ENCODE data around the gene C1QTNF2. TPM values are rescaled to one million over a fixed set of nuclear protein-coding genes. Genes with fewer than 3 reads are reported as not detected.
A peak's percentile ranks its signal among the peaks of the same experiment; 100 is the strongest.

The C1QTNF2 gene
- total and polyA plus RNA-seq, 4 donors = 0.17 to 0.37 (median 0.23) TPM

DNA sequence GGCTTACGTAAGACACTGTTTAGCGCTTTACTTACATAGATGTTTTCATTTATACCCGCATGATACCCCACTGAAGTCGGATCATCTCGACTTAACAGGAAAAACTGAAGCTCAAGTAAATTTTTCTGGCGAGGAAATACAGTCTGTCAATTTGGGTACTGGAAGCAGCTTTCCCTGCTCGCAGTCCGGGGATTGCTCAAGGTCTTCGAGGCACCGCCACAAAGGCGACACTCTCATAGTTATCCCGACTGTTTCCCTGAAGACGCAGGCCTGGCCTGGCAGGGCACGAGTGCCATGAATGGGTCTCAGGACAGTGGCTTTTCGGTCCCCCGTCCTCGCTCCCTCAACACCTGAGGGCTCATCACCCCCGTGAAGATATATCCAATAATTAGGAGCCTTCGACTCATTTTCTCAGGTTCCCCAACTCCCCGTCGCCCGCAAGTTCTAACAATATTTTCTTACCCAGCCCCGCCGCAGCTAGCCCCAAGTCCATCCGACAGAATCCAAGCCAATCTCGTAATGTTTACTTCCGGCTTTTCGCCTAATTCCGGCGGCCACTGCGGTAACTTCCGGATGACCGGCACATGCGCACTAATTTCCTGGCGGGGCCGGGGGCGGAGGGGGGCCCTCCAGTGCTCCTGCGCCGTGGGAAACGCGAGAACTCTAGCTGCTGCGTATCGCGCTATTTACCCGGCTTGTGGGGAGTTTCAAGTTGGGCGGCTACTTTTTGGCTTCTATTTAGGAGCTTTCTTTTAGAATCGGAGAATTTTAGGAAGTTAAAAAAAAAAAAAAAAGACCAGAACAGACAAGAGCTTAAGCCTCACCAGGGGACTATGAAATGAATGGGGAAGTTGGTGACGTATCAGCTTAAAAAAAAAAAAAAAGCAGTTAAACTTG is 48.4 kb upstream of the C1QTNF2 start, which contains the start of gene SLU7 (continued):
- TF ChIP-seq, protein P1, sequence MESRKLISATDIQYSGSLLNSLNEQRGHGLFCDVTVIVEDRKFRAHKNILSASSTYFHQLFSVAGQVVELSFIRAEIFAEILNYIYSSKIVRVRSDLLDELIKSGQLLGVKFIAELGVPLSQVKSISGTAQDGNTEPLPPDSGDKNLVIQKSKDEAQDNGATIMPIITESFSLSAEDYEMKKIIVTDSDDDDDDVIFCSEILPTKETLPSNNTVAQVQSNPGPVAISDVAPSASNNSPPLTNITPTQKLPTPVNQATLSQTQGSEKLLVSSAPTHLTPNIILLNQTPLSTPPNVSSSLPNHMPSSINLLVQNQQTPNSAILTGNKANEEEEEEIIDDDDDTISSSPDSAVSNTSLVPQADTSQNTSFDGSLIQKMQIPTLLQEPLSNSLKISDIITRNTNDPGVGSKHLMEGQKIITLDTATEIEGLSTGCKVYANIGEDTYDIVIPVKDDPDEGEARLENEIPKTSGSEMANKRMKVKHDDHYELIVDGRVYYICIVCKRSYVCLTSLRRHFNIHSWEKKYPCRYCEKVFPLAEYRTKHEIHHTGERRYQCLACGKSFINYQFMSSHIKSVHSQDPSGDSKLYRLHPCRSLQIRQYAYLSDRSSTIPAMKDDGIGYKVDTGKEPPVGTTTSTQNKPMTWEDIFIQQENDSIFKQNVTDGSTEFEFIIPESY (IDR thresholded peaks at IDR 0.05) = peak; percentile 98
- TF ChIP-seq, protein P2, sequence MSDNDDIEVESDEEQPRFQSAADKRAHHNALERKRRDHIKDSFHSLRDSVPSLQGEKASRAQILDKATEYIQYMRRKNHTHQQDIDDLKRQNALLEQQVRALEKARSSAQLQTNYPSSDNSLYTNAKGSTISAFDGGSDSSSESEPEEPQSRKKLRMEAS (IDR thresholded peaks at IDR 0.05) = peak; percentile 73
- peak; percentile 84 for TF ChIP-seq TAF1 (conservative IDR thresholded peaks at IDR 0.05)
- no peak for TF ChIP-seq FOXA1 (IDR thresholded peaks at IDR 0.05)
- TF ChIP-seq YY1 (IDR thresholded peaks at IDR 0.05) = no peak
- TF ChIP-seq, protein P3, sequence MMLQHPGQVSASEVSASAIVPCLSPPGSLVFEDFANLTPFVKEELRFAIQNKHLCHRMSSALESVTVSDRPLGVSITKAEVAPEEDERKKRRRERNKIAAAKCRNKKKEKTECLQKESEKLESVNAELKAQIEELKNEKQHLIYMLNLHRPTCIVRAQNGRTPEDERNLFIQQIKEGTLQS (IDR thresholded peaks at IDR 0.05) = no peak
- peak; percentile 16 for TF ChIP-seq FOXA2 (IDR thresholded peaks at IDR 0.05)

DNA sequence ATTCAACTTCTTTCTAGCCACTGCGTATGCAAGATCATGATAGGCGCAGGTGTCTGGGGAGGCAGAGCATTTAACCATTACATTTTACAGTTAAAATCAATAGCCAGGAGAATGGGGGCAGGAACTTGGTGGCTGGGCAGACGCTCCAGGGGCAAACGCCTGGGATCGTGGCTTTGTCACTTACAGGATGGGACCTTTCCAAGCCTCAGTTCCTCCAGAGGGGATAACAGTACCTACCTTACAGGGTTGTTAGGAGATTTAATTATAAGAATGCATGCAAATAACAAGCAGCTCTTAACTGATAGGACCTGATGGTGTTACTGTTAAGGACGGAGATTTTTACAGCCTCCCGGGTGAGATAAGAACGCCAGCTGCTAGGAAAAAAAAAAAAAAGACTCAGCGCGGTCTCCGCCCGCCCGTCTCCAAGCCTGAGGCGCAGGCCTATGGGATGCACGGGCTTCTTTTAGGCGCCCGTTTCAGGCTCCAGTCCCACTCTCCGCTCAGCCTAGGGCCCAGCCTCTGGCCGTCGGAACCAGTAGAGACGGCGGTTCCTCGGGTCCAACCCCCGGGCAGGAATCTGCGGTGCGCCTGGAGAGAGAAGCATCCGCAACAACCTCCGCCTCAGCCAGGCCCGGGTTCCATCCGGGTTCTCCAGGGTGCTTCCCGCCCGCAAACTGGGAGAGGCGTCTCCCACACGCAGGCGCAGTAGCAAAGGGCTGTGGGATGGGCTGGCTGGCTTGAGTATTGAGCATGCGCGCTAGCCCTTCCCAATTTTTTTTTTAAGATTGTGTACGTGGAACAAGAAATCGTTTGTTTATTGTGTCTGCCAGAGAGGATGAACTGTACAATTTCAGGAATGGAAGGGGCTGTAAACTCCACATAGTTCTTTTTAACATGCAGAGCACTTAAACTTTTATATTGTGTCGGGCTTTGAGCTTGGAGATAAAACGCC is 29.3 kb upstream of the C1QTNF2 start, which contains the start of gene FAM200C:
Gene FAM200C, minus strand, starts transcription at position 653 of the 952 bp plus-strand sequence. CDS start 4,564 bp downstream, outside the sequence.
- Histone ChIP-seq H3K4me3 (ENCODE audit: low read depth in 1 of 3, low read length in 3 of 3) (peak within 1 kb of the TSS; percentile 85 to 96 (median 90)), H3K36me3 (ENCODE audit: control insufficient read depth in 4 of 4, insufficient read depth in 3 of 4, low read depth in 1 of 4, low read length in 3 of 4) (peaks cover 2 to 31% (median 26%) of the 10 kb centered on the region in 4 donors), H3K4me1 (ENCODE audit: control insufficient read depth in 4 of 4, insufficient read depth in 4 of 4, low read length in 3 of 4) (peaks cover 0 to 13% (median 7%) of the 10 kb centered on the region in 4 donors), H3K9ac (ENCODE audit: low read depth in 1 of 2, low read length in 2 of 2) (peak within 1 kb of the TSS; percentile 69 to 97), H3K9me3 (ENCODE audit: control insufficient read depth in 4 of 4, low read length in 3 of 4) (no peaks in the 10 kb centered on the region), H3K27ac (ENCODE audit: low read depth in 1 of 2, low read length in 2 of 2) (peak within 1 kb of the TSS; percentile 56 to 67), H3K27me3 (ENCODE audit: control insufficient read depth in 4 of 4, insufficient read depth in 4 of 4, low read length in 3 of 4) (no peaks in the 10 kb centered on the region)
- 2% methylated on average over 41 of the region's 41 CpGs for WGBS
- TF ChIP-seq GABPA (IDR thresholded peaks at IDR 0.05 in 1 of 2, conservative IDR thresholded peaks at IDR 0.05 in 1 of 2) (peak in 1 of 2 donors; percentile 52), HNF4G (IDR thresholded peaks at IDR 0.05) (no peak), SP1 (IDR thresholded peaks at IDR 0.05) (no peak)
- peak; percentile 85 for DNase-seq (ENCODE audit: low spot score)

DNA sequence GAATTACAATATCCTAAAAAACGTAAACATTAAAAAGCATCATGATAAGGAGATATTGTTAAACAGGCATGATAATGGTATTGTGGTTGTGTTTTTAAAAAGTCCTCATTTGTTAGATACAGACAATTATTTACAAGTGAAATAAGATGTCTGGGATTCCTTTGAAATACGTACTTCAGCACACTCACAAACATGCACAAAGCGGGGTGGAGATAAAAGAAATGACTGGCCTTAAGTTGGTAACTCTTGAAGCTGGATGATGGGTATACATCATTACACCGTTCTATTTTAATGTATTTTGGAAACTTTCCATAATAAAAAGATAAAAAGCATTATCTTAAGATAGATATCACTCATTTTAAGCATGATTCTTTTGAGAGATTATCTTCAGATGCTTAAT is 28.4 kb upstream of the C1QTNF2 start:
- H3K27ac ChIP-seq (ENCODE audit: low read depth in 1 of 2, low read length in 2 of 2) = no peak overlapping the region
- WGBS = 65% methylated on average over 4 of the region's 4 CpGs
- TF ChIP-seq SP1 (IDR thresholded peaks at IDR 0.05) (no peak), NR2F2 (IDR thresholded peaks at IDR 0.05) (no peak), FOXA2 (IDR thresholded peaks at IDR 0.05) (no peak), JUND (IDR thresholded peaks at IDR 0.05) (no peak), EGR1 (IDR thresholded peaks at IDR 0.05; ENCODE audit: low read depth in 2 of 2) (no peak), FOXA1 (IDR thresholded peaks at IDR 0.05) (no peak), RAD21 (IDR thresholded peaks at IDR 0.05) (no peak), TAF1 (conservative IDR thresholded peaks at IDR 0.05) (no peak), RXRA (IDR thresholded peaks at IDR 0.05) (no peak), HNF4A (conservative IDR thresholded peaks at IDR 0.05) (no peak), YY1 (IDR thresholded peaks at IDR 0.05) (no peak), HNF4G (IDR thresholded peaks at IDR 0.05) (no peak)
- TF ChIP-seq, protein P4, sequence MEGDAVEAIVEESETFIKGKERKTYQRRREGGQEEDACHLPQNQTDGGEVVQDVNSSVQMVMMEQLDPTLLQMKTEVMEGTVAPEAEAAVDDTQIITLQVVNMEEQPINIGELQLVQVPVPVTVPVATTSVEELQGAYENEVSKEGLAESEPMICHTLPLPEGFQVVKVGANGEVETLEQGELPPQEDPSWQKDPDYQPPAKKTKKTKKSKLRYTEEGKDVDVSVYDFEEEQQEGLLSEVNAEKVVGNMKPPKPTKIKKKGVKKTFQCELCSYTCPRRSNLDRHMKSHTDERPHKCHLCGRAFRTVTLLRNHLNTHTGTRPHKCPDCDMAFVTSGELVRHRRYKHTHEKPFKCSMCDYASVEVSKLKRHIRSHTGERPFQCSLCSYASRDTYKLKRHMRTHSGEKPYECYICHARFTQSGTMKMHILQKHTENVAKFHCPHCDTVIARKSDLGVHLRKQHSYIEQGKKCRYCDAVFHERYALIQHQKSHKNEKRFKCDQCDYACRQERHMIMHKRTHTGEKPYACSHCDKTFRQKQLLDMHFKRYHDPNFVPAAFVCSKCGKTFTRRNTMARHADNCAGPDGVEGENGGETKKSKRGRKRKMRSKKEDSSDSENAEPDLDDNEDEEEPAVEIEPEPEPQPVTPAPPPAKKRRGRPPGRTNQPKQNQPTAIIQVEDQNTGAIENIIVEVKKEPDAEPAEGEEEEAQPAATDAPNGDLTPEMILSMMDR (IDR thresholded peaks at IDR 0.05; ENCODE audit: low read depth, low read length, missing input control) = no peak
- TF ChIP-seq, protein P5, sequence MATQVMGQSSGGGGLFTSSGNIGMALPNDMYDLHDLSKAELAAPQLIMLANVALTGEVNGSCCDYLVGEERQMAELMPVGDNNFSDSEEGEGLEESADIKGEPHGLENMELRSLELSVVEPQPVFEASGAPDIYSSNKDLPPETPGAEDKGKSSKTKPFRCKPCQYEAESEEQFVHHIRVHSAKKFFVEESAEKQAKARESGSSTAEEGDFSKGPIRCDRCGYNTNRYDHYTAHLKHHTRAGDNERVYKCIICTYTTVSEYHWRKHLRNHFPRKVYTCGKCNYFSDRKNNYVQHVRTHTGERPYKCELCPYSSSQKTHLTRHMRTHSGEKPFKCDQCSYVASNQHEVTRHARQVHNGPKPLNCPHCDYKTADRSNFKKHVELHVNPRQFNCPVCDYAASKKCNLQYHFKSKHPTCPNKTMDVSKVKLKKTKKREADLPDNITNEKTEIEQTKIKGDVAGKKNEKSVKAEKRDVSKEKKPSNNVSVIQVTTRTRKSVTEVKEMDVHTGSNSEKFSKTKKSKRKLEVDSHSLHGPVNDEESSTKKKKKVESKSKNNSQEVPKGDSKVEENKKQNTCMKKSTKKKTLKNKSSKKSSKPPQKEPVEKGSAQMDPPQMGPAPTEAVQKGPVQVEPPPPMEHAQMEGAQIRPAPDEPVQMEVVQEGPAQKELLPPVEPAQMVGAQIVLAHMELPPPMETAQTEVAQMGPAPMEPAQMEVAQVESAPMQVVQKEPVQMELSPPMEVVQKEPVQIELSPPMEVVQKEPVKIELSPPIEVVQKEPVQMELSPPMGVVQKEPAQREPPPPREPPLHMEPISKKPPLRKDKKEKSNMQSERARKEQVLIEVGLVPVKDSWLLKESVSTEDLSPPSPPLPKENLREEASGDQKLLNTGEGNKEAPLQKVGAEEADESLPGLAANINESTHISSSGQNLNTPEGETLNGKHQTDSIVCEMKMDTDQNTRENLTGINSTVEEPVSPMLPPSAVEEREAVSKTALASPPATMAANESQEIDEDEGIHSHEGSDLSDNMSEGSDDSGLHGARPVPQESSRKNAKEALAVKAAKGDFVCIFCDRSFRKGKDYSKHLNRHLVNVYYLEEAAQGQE (IDR thresholded peaks at IDR 0.05) = no peak
- TF ChIP-seq, protein P3 (IDR thresholded peaks at IDR 0.05) = no peak
- TF ChIP-seq, protein P2 (IDR thresholded peaks at IDR 0.05) = no peak

More for the DNA sequence above, 28.4 kb upstream of the C1QTNF2 start:
- H3K4me1 ChIP-seq (ENCODE audit: control insufficient read depth in 4 of 4, insufficient read depth in 4 of 4, low read length in 3 of 4) = peaks cover 0 to 13% (median 7%) of the 10 kb centered on the region in 4 donors
- peaks cover 0 to 22% (median 17%) of the 10 kb centered on the region in 4 donors for H3K36me3 ChIP-seq (ENCODE audit: control insufficient read depth in 4 of 4, insufficient read depth in 3 of 4, low read depth in 1 of 4, low read length in 3 of 4)
- H3K27me3 ChIP-seq (ENCODE audit: control insufficient read depth in 4 of 4, insufficient read depth in 4 of 4, low read length in 3 of 4) = no peaks in the 10 kb centered on the region
- no peaks in the 10 kb centered on the region for H3K9me3 ChIP-seq (ENCODE audit: control insufficient read depth in 4 of 4, low read length in 3 of 4)
- H3K9ac ChIP-seq (ENCODE audit: low read depth in 1 of 2, low read length in 2 of 2) = peak overlapping the region; percentile 69 to 97
- DNase-seq (ENCODE audit: low spot score) = no peak
- no peak overlapping the region for H3K4me3 ChIP-seq (ENCODE audit: low read depth in 1 of 3, low read length in 3 of 3)
